Heart left ventricle (tissue), 16 donors: Measurements from ENCODE around the gene UGP2. TPM values are rescaled to one million over a fixed set of nuclear protein-coding genes. Genes with fewer than 3 reads are reported as not detected.

Source experiments
- ATAC-seq, 4 donors: fragments of 200-7000 bp; cut with Tn5 transposase; one replicate each; pipeline ENCODE4 v1.9.1; 2020 to 2022; ENCODE audit warnings: moderate library complexity in 4 of 4, mild to moderate bottlenecking in 3 of 4, moderate number of reproducible peaks in 1 of 4
- DNase-seq, 5 donors: peaks; one replicate each; pipeline ENCODE4 v3.0.0-alpha.2; 2020
- H3K27ac ChIP-seq, 12 donors: fragments of 200-600 bp; sonication (generic) in 4 of 12; one replicate each; pipeline versions ENCODE4 v1.5.0 to v1.8.0; 2016 to 2022; ENCODE audit warnings: mild to moderate bottlenecking in 2 of 12
- H3K27me3 ChIP-seq, 9 donors: fragments of 200-600 bp; sonication (generic) in 2 of 9; one replicate each; pipeline versions ENCODE4 v1.5.1 to v1.8.0; 2016 to 2022; ENCODE audit warnings: mild to moderate bottlenecking in 3 of 9
- H3K36me3 ChIP-seq, 9 donors: fragments of 200-600 bp; sonication (generic) in 2 of 9; one replicate each; pipeline versions ENCODE4 v1.5.0 to v1.8.0; 2018 to 2022; ENCODE audit warnings: mild to moderate bottlenecking in 2 of 9
- H3K4me1 ChIP-seq, 12 donors: fragments of 200-600 bp; sonication (generic) in 4 of 12; one replicate each; pipeline versions ENCODE4 v1.5.0 to v1.8.0; 2016 to 2022; ENCODE audit warnings: mild to moderate bottlenecking in 3 of 12
- H3K4me3 ChIP-seq, 12 donors: fragments of 200-600 bp; sonication (generic) in 4 of 12; one replicate each; pipeline versions ENCODE4 v1.5.0 to v1.8.0; 2017 to 2022; ENCODE audit warnings: mild to moderate bottlenecking in 9 of 12, moderate library complexity in 4 of 12
- H3K9me3 ChIP-seq, 12 donors: fragments of 200-600 bp; sonication (generic) in 4 of 12; one replicate each; pipeline versions ENCODE4 v1.5.0 to v1.8.0; 2016 to 2022; ENCODE audit warnings: mild to moderate bottlenecking in 1 of 12
- CTCF ChIP-seq, 12 donors: fragments of 200-600 bp; sonication (generic) in 4 of 12; IDR thresholded peaks; one replicate each; pipeline versions ENCODE4 v1.5.0 to v1.8.0; 2018 to 2022; ENCODE audit warnings: antibody characterized with exemption in 12 of 12, mild to moderate bottlenecking in 5 of 12
- POLR2A ChIP-seq, 2 donors: fragments of 450-650 bp; IDR thresholded peaks; one replicate each; pipeline ENCODE4 v1.6.1; 2017; ENCODE audit warnings: antibody characterized with exemption in 2 of 2, mild to moderate bottlenecking in 2 of 2, moderate library complexity in 2 of 2
- WGBS, 4 donors: extraction: QIAGEN DNeasy Blood & Tissue Kit in 2 of 4; methylation state at CpG; one replicate each; pipeline versions ENCODE4 v1.1.5 to v1.1.7; 2013 to 2018; 5-methylcytosine and 5-hydroxymethylcytosine counted together
- intact Hi-C, 10 donors: fragments of 100-400 bp; cut with DNase I; formaldehyde crosslinking; loops; one replicate each; pipeline versions ENCODE4 v1.11.1 to v1.14.2; 2022
- polyA plus RNA-seq, 2 donors: library from polyadenylated mRNA; stranded (reverse); fragments of 200-250 nt; gene quantifications; one replicate each; pipeline ENCODE4 v1.2.3, GENCODE V29; 2013
- total RNA-seq, 9 donors: library from RNA; depleted of rRNA in 2 of 9; stranded (reverse); fragments of >200 nt in 2 of 9; fragmentation: NEBNext Ultra II Directional in 3 of 9; extraction: Animal tissue kit (Norgen Biotek cat#: 25700) in 3 of 9; gene quantifications; one replicate each; pipeline versions ENCODE4 v1.1.0 to v1.2.4, GENCODE V29; 2016 to 2023
- donor health status: ischemic (EF 13 %, LVEDD 7.1; RV severe dilation, severe dysfunction).
- donor health status: healthy with polysubstance abuse.
- donor health status: DM: no; HTN: yes; CAD: no.
- donor health status: DM: no; HTN: no; CAD: no.
- donor health status: ischemic (EF 25% LVEDD 6.9; RV normal size, moderate dysfunction).
- donor health status: ischemic (EF 25% LVEDD 5.7; RV mildly dilated, moderate dysfunction).
- donor health status: healthy.
- donor health status: DM: yes; HTN: yes; CAD: no.
- donor health status: ischemic (EF 35%, LVEDD 5.7; RV mildly dilated, moderate dysfunction).
- donor health status: nonischemic (EF 11% LVEDD 7.7; RV severe dilation, severe dysfunction).
- donor health status: DM: yes; HTN: yes; CAD: no.
- donor health status: PGD.
- donor health status: ischemic (EF 29% LVEDD 5.4; RV normal size, mild dysfunction).
- donor health status: nonischemic (EF 23%, LVEDD 6.1; RV moderate dilation, normal function).

The UGP2 gene
- total and polyA plus RNA-seq, 11 donors, result 175 to 1,308 (median 331) TPM

GRCh38 chr2:63842149-63843061 lies 709 bp downstream of the UGP2 start:
- peak in 2 of 5 donors; percentile 33 to 38 for DNase-seq
- Histone ChIP-seq H3K9me3 (no peaks in the 10 kb centered on the region), H3K4me1 (peaks cover 0 to 53% (median 40%) of the 10 kb centered on the region in 12 donors), H3K27ac (peak overlapping the region; percentile 98 to 100 (median 99)), H3K27me3 (no peaks in the 10 kb centered on the region), H3K4me3 (peak overlapping the region; percentile 74 to 98 (median 89)), H3K36me3 (no peaks in the 10 kb centered on the region)
- 2 to 5% (median 3%) methylated on average over 24 of the region's 24 CpGs for WGBS, 4 donors
- TF ChIP-seq CTCF (IDR thresholded peaks at IDR 0.05), result no peak
- peak in 1 of 2 donors; percentile 49 for TF ChIP-seq POLR2A (IDR thresholded peaks at IDR 0.05)
- ATAC-seq, result peak in 1 of 4 donors; percentile 14
- intact Hi-C loops, result loop anchor here in 5 of 10 donors (5.0 to 10.0 kb wide), 5 partner anchors 35 to 258 kb away; partner anchors contain the start of genes MDH1 (in 3 of the 5) and WDPCP (in 3 of the 5)

DNA sequence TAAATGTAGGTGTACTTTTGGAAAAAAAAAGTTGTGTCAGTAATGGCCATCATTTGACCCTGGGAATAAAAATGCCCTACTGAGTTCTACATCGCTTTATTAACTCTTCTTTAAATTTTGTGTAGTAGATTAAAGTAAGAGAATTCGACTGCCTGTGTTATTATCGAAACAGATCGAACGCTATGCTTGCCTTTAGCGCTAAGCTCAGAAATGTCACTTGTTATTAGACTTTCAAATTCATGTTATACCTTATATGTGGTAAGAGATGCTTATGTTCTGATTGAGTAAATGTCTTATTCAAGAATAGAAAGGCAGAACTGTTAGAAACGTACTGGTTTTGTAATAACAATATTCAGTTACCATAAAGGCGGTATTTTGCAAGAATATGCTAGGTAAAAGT lies 1.4 kb downstream of the UGP2 start:
- Histone ChIP-seq H3K27ac (peak overlapping the region; percentile 98 to 100 (median 99)), H3K36me3 (no peaks in the 10 kb centered on the region), H3K27me3 (no peaks in the 10 kb centered on the region), H3K4me1 (peaks cover 0 to 53% (median 41%) of the 10 kb centered on the region in 12 donors), H3K9me3 (no peaks in the 10 kb centered on the region), H3K4me3 (peak overlapping the region; percentile 74 to 98 (median 89))
- ATAC-seq, result no peak
- 48 to 63% (median 60%) methylated on average over 8 of the region's 8 CpGs for WGBS, 4 donors
- no peak for TF ChIP-seq CTCF (IDR thresholded peaks at IDR 0.05)
- intact Hi-C loops, result loop anchor here in 5 of 10 donors (5.0 to 10.0 kb wide), 5 partner anchors 34 to 258 kb away; partner anchors contain the start of genes MDH1 (in 3 of the 5) and WDPCP (in 3 of the 5)
- DNase-seq, result no peak

GRCh38 chr2:63843791-63844190 lies 2.1 kb downstream of the UGP2 start:
- no peak for DNase-seq
- Histone ChIP-seq H3K4me3 (peak overlapping the region in 10 of 12 donors; percentile 74 to 98 (median 87)), H3K36me3 (no peaks in the 10 kb centered on the region), H3K27ac (peak overlapping the region in 9 of 12 donors; percentile 3 to 100 (median 99)), H3K9me3 (no peaks in the 10 kb centered on the region), H3K4me1 (peaks cover 0 to 59% (median 46%) of the 10 kb centered on the region in 12 donors), H3K27me3 (no peaks in the 10 kb centered on the region)
- ATAC-seq, result no peak
- 58 to 67% (median 62%) methylated on average over 2 of the region's 2 CpGs for WGBS, 4 donors
- TF ChIP-seq CTCF (IDR thresholded peaks at IDR 0.05), result no peak
- no peak for TF ChIP-seq POLR2A (IDR thresholded peaks at IDR 0.05)
- intact Hi-C loops, result loop anchor here in 5 of 10 donors (5.0 to 10.0 kb wide), 5 partner anchors 34 to 259 kb away; partner anchors contain the start of genes MDH1 (in 3 of the 5) and WDPCP (in 3 of the 5)

DNA sequence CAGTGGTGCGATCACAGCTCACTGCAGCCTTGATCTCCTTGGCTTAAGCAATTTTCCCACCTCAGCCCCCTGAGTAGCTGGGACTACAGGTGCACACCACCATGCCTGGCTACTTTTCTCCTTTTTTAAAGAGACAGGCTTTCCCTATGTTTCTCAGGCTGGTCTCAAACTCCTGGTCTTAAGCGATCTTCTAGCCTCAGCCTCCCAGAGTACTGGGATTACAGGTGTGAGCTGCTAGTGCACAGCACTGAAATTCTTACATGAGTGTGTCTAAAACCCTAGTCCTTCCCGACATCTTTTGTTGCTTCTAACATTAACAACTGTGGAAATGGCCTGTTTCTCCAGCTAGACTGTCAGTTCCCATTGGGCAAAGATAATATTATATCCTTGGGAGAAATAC lies 2.9 kb downstream of the UGP2 start:
- Histone ChIP-seq H3K4me1 (peaks cover 0 to 68% (median 53%) of the 10 kb centered on the region in 12 donors), H3K27me3 (no peaks in the 10 kb centered on the region), H3K36me3 (no peaks in the 10 kb centered on the region), H3K4me3 (peak overlapping the region in 8 of 12 donors; percentile 74 to 98 (median 84)), H3K27ac (peak overlapping the region in 10 of 12 donors; percentile 6 to 100 (median 30)), H3K9me3 (no peaks in the 10 kb centered on the region)
- 45 to 66% (median 64%) methylated on average over 3 of the region's 3 CpGs for WGBS, 4 donors
- intact Hi-C loops, result loop anchor here in 5 of 10 donors (5.0 to 10.0 kb wide), 5 partner anchors 33 to 260 kb away; partner anchors contain the start of genes MDH1 (in 3 of the 5) and WDPCP (in 3 of the 5)
- ATAC-seq (no peak), DNase-seq (no peak)
- no peak for TF ChIP-seq POLR2A (IDR thresholded peaks at IDR 0.05)
- TF ChIP-seq CTCF (IDR thresholded peaks at IDR 0.05), result no peak
